ENCODE data around the gene SNRPB2. TPM values are rescaled to one million over a fixed set of nuclear protein-coding genes. Genes with fewer than 3 reads are reported as not detected.

Gene SNRPB2
- total RNA-seq, 2 donors from 2014 or later: 75.9 to 89.2 TPM

DNA sequence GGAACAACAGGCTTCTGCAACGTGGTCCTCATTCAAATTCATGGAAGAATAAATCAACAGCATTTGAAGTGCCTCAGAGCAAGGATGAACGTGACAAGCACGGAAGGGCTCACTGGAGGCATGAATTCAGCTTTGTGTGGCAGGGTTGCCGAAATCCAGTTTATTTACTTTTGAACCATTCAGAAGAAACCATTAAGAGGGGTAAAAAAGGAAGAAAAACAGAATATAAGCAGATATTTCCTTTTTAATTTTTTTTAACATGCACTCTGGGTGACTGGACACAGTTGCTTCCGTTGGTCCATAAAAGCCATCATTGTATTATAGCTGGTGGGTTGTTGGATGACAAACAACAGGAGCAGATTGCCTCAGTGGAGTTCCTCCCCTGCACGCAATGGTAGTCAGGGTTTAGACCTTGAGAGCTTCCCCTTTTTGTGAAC is 17.3 kb upstream of the SNRPB2 start:
- H3K9me3 Mint-ChIP-seq: peaks cover 2% of the 10 kb centered on the region
- TF ChIP-seq, protein P1, sequence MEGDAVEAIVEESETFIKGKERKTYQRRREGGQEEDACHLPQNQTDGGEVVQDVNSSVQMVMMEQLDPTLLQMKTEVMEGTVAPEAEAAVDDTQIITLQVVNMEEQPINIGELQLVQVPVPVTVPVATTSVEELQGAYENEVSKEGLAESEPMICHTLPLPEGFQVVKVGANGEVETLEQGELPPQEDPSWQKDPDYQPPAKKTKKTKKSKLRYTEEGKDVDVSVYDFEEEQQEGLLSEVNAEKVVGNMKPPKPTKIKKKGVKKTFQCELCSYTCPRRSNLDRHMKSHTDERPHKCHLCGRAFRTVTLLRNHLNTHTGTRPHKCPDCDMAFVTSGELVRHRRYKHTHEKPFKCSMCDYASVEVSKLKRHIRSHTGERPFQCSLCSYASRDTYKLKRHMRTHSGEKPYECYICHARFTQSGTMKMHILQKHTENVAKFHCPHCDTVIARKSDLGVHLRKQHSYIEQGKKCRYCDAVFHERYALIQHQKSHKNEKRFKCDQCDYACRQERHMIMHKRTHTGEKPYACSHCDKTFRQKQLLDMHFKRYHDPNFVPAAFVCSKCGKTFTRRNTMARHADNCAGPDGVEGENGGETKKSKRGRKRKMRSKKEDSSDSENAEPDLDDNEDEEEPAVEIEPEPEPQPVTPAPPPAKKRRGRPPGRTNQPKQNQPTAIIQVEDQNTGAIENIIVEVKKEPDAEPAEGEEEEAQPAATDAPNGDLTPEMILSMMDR (conservative IDR thresholded peaks at IDR 0.05): no peak
- H3K9ac ChIP-seq (ENCODE audit: extremely low read depth, low read length, poor library complexity, severe bottlenecking): no peak overlapping the region
- H3K27ac ChIP-seq (ENCODE audit: low read depth, low read length): no peak overlapping the region
- H3K4me3 ChIP-seq (ENCODE audit: low read length): no peak overlapping the region
- no peaks in the 10 kb centered on the region for H3K4me1 Mint-ChIP-seq
- no peak for DNase-seq
- no peaks in the 10 kb centered on the region for H3K36me3 Mint-ChIP-seq (ENCODE audit: low read depth)
- no peaks in the 10 kb centered on the region for H3K27me3 ChIP-seq (ENCODE audit: control insufficient read depth, insufficient read depth, low read length, poor library complexity, severe bottlenecking)
- no peak overlapping the region for H3K27ac Mint-ChIP-seq
- WGBS, 2 experiments (ENCODE audit: insufficient coverage in 1 of 2, insufficient read length in 1 of 2): 83 to 90% methylated on average over 4 to 6 of the region's 6 CpGs
- no peak overlapping the region for H3K4me3 Mint-ChIP-seq
- no peaks in the 10 kb centered on the region for H3K4me1 ChIP-seq (ENCODE audit: control insufficient read depth, insufficient read depth, low read length)
- H3K9me3 ChIP-seq (ENCODE audit: control insufficient read depth, low read length): no peaks in the 10 kb centered on the region
- no peaks in the 10 kb centered on the region for H3K27me3 Mint-ChIP-seq (ENCODE audit: insufficient read depth)
- no peaks in the 10 kb centered on the region for H3K36me3 ChIP-seq (ENCODE audit: control insufficient read depth, insufficient read depth, low read length)

- H3K9ac ChIP-seq (ENCODE audit: extremely low read depth, low read length, poor library complexity, severe bottlenecking): no peak overlapping the region
- no peaks in the 10 kb centered on the region for H3K27me3 Mint-ChIP-seq (ENCODE audit: insufficient read depth)
- no peak overlapping the region for H3K4me3 ChIP-seq (ENCODE audit: low read length)
- H3K4me3 Mint-ChIP-seq: no peak overlapping the region
- H3K4me1 ChIP-seq (ENCODE audit: control insufficient read depth, insufficient read depth, low read length): no peaks in the 10 kb centered on the region
- H3K27ac ChIP-seq (ENCODE audit: low read depth, low read length): no peak overlapping the region
- no peak for DNase-seq
- no peaks in the 10 kb centered on the region for H3K36me3 Mint-ChIP-seq (ENCODE audit: low read depth)
- H3K4me1 Mint-ChIP-seq: no peaks in the 10 kb centered on the region
- TF ChIP-seq, protein P1 (conservative IDR thresholded peaks at IDR 0.05): no peak
- no peaks in the 10 kb centered on the region for H3K9me3 Mint-ChIP-seq
- H3K36me3 ChIP-seq (ENCODE audit: control insufficient read depth, insufficient read depth, low read length): no peaks in the 10 kb centered on the region
- no peaks in the 10 kb centered on the region for H3K27me3 ChIP-seq (ENCODE audit: control insufficient read depth, insufficient read depth, low read length, poor library complexity, severe bottlenecking)
- H3K27ac Mint-ChIP-seq: no peak overlapping the region
- no peaks in the 10 kb centered on the region for H3K9me3 ChIP-seq (ENCODE audit: control insufficient read depth, low read length)
Measured at GRCh38 chr20:16713066-16713465, 16.8 kb upstream of the SNRPB2 start.

GRCh38 chr20:16714242-16714641 is 15.6 kb upstream of the SNRPB2 start:
- H3K4me3 ChIP-seq (ENCODE audit: low read length): no peak overlapping the region
- no peak overlapping the region for H3K27ac ChIP-seq (ENCODE audit: low read depth, low read length)
- TF ChIP-seq, protein P1 (conservative IDR thresholded peaks at IDR 0.05): no peak
- H3K27me3 Mint-ChIP-seq (ENCODE audit: insufficient read depth): no peaks in the 10 kb centered on the region
- H3K4me1 Mint-ChIP-seq: no peaks in the 10 kb centered on the region
- H3K9ac ChIP-seq (ENCODE audit: extremely low read depth, low read length, poor library complexity, severe bottlenecking): no peak overlapping the region
- H3K27ac Mint-ChIP-seq: no peak overlapping the region
- no peaks in the 10 kb centered on the region for H3K36me3 ChIP-seq (ENCODE audit: control insufficient read depth, insufficient read depth, low read length)
- no peaks in the 10 kb centered on the region for H3K27me3 ChIP-seq (ENCODE audit: control insufficient read depth, insufficient read depth, low read length, poor library complexity, severe bottlenecking)
- H3K4me1 ChIP-seq (ENCODE audit: control insufficient read depth, insufficient read depth, low read length): no peaks in the 10 kb centered on the region
- no peaks in the 10 kb centered on the region for H3K36me3 Mint-ChIP-seq (ENCODE audit: low read depth)
- 85 to 93% methylated on average over 2 to 5 of the region's 5 CpGs for WGBS, 2 experiments (ENCODE audit: insufficient coverage in 1 of 2, insufficient read length in 1 of 2)
- no peaks in the 10 kb centered on the region for H3K9me3 ChIP-seq (ENCODE audit: control insufficient read depth, low read length)
- H3K4me3 Mint-ChIP-seq: no peak overlapping the region
- no peaks in the 10 kb centered on the region for H3K9me3 Mint-ChIP-seq
- no peak for DNase-seq

Data from endodermal cell (in vitro differentiated cells).